Muscle of leg (tissue), 16 donors: ENCODE data around the gene C9orf43. TPM values are rescaled to one million over a fixed set of nuclear protein-coding genes. Genes with fewer than 3 reads are reported as not detected.
"Not testable (repeated sequence)": the region's sequence is repeated elsewhere in the genome, so short reads cannot be mapped to it uniquely, and the experiment has no call there.

ENCODE experiments used
- DNase-seq: peaks from one replicate; pipeline ENCODE4 v3.0.0; 2013
- H3K27ac ChIP-seq: one replicate; pipeline ENCODE4 v1.5.1; 2013; ENCODE audit warnings: mild to moderate bottlenecking, low read length, control low read depth
- H3K27me3 ChIP-seq: one replicate; pipeline ENCODE4 v1.6.1; 2013; ENCODE audit warnings: low read length; ENCODE audit not compliant: control insufficient read depth, insufficient read depth
- H3K36me3 ChIP-seq: one replicate; pipeline ENCODE4 v1.6.1; 2013; ENCODE audit warnings: low read length; ENCODE audit not compliant: control insufficient read depth, insufficient read depth
- H3K4me1 ChIP-seq: one replicate; pipeline ENCODE4 v1.6.1; 2013; ENCODE audit warnings: low read length; ENCODE audit not compliant: control insufficient read depth, insufficient read depth
- H3K4me3 ChIP-seq: one replicate; pipeline ENCODE4 v1.5.1; 2013; ENCODE audit warnings: low read length, control low read depth
- H3K9me3 ChIP-seq: replicated peaks from 2 replicates; pipeline ENCODE4 v1.6.1; 2013; ENCODE audit warnings: low read depth, low read length; ENCODE audit not compliant: control insufficient read depth
- WGBS: methylation state at CpG from one replicate; pipeline ENCODE4 v1.1.5; 2013; ENCODE audit warnings: missing lambda C conversion rate; ENCODE audit not compliant: insufficient coverage; 5-methylcytosine and 5-hydroxymethylcytosine counted together
- long read RNA-seq, 11 donors: transcript quantifications; one replicate each; lab custom pipeline, GENCODE V29; 2026
- polyA plus RNA-seq, 8 donors: library from polyadenylated mRNA; unstranded; fragments of 120-200 nt; gene quantifications; one replicate each; pipeline versions ENCODE4 v1.2.1 to v1.2.3, GENCODE V29; 2013; ENCODE audit warnings: inconsistent platforms in 1 of 8, low replicate concordance in 1 of 8; ENCODE audit not compliant: insufficient read length in 8 of 8, insufficient read depth in 1 of 8
- total RNA-seq: library from RNA; stranded (reverse); fragments of 120-200 nt; gene quantifications from one replicate; pipeline ENCODE4 v1.2.4, GENCODE V29; 2013

The C9orf43 gene
- total RNA-seq, result 0.22 TPM
- under 1 TPM; 0.19 to 0.46 (median 0.27) TPM for polyA plus RNA-seq
- long read RNA-seq, donor 1, result 0 reads
- long read RNA-seq, donor 2, result 0 reads
- long read RNA-seq, donor 3, result 0 reads
- long read RNA-seq, donor 4, result 0 reads
- long read RNA-seq, donor 5, result 0 reads
- long read RNA-seq, donor 6, result 0 reads
- long read RNA-seq, donor 7, result 0 reads
- long read RNA-seq, donor 8, result 0 reads
- long read RNA-seq, donor 9, result 0 reads
- long read RNA-seq, donor 10, partial matches to known transcripts, result 0 of 1 reads
- long read RNA-seq, donor 10, other reads (novel, unspliced or antisense), result 0 of 1 reads
- long read RNA-seq, donor 11, result 0 reads

DNA sequence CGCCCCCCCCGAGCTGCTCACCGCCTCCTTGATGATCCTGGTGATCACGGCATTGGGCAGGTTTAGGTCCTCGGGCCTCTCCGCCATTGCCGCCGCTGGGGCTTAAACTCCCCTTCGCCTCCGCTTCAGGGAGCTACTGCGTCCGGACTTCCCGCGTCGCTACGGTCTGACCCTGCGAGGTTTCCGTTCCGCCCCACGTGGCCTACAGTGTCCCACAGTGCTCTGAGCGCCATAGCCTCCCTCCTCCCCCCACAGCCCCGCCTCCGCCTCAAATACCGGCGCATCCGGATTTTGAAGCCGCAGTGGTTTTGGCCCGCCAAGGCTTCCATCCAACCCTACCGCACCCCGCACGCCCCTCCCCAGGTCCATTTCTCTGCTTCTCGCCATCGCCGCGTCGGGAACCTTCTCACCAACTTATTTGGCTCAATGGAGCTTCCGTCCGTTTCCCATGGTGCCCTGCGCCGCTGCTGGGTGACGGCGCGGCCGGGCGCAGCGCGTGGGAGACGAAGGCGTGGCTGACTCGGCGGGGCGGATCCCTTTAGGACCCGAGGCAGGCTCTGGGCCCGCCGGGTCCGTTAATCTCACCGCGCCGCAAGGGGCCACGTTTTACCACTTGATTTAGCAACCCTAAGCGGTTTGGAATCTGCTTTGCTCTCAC is at the start of gene C9orf43, which contains the start of gene POLE3:
Gene C9orf43 (plus strand): TSS at position 541 of the 658 bp plus-strand sequence. CDS start 2,747 bp downstream, outside the sequence.
Gene POLE3 (minus strand): TSS at position 469 of the 658 bp plus-strand sequence. CDS start 382 bp downstream, at position 87.
- WGBS, result under 1% methylated on average over 56 of the region's 61 CpGs
- Histone ChIP-seq H3K4me1 (peaks cover 14% of the 10 kb centered on the region), H3K27me3 (no peaks in the 10 kb centered on the region), H3K27ac (peak within 1 kb of the TSS; percentile 97), H3K36me3 (peaks cover 23% of the 10 kb centered on the region), H3K9me3 (no peaks in the 10 kb centered on the region), H3K4me3 (peak within 1 kb of the TSS; percentile 97)
- DNase-seq, result peak; percentile 98

DNA sequence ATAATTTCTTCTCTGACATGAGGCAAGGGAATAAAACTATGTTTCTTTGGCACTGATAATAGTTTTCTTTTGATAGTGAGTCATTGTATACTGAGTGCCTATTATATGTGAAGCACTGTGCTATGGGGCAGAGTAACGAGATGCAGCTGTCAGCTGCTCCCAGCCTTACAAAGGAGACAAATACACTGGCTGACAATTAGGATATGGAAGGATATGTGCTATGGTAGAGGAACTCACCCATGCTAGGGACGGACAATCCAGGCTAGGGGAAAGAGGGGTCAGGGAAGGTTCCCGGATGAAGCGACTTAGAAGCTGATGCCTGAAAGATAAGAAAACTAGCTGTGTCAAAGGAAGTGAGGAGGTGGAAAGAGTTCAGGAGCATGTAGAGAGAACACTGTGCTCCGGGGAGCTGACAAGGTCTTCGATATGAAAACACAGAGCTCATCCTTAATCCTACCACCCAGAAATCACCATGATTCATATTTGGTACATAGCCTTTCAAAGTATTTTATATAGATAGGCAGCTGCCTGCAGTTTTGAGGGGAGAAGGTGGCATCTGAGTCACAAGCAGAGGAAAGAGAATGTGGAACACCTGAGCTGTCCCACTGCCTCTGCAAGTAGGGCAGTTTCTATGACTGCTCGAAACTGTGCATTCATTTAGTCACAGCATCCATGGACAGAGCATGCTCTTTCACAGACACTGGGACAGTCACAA is 49.1 kb upstream of the C9orf43 start:
- H3K4me1 ChIP-seq, result no peaks in the 10 kb centered on the region

DNA sequence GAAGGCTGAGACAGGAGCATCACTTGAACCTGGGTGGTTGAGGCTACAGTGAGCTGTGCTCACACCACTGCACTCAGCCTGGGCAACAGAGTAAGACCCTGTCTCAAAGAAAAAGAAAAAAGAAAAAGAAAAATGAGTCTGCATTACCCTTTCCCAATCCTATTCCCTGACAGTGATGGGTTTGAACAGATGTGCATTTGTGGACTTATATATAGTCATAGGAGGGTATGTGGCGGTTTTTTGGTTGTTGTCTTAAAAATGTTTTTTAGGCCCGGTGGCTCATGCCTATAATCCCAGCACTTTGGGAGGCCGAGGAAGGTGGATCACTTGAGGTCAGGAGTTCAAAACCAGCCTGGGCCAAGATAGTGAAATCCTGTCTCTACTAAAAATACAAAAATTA is 47.2 kb upstream of the C9orf43 start:
- no peaks in the 10 kb centered on the region for H3K4me1 ChIP-seq
- H3K9me3 ChIP-seq, result no peaks in the 10 kb centered on the region
- H3K4me3 ChIP-seq, result no peak overlapping the region
- no peak overlapping the region for H3K27ac ChIP-seq
- 92% methylated on average over 2 of the region's 3 CpGs for WGBS
- DNase-seq, result no peak
- no peaks in the 10 kb centered on the region for H3K36me3 ChIP-seq
- no peaks in the 10 kb centered on the region for H3K27me3 ChIP-seq

More for the DNA sequence above, 49.1 kb upstream of the C9orf43 start:
- H3K27me3 ChIP-seq, result peaks cover 4% of the 10 kb centered on the region
- H3K4me3 ChIP-seq, result no peak overlapping the region
- H3K36me3 ChIP-seq, result no peaks in the 10 kb centered on the region
- no peak overlapping the region for H3K27ac ChIP-seq
- no peaks in the 10 kb centered on the region for H3K9me3 ChIP-seq
- WGBS, result 47% methylated on average over 5 of the region's 7 CpGs
- no peak for DNase-seq

DNA sequence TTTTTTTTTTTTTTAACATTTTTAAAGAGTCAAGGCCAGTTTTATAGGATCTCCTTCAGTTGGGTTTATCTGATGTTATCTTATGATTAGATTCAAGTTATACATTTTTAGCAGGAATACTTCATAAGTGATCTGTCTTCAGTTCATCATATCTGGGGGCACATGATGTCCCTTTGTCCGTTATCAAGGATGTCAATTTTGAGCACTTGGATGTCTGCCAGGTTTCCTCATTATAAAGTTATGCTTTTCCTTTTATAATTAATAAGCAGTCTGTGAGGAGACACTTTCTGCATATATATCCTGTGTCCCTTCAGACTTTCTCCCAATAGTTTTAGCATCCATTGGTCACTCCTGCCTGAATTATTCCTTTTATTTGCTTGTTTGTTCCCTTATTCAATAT is 45.6 kb upstream of the C9orf43 start:
- Histone ChIP-seq H3K4me3 (no peak overlapping the region), H3K27me3 (no peaks in the 10 kb centered on the region), H3K9me3 (no peaks in the 10 kb centered on the region), H3K27ac (no peak overlapping the region), H3K4me1 (peaks cover 7% of the 10 kb centered on the region), H3K36me3 (no peaks in the 10 kb centered on the region)
- DNase-seq, result no peak
- no CpG with 5 or more reads among the region's 1 CpG for WGBS

DNA sequence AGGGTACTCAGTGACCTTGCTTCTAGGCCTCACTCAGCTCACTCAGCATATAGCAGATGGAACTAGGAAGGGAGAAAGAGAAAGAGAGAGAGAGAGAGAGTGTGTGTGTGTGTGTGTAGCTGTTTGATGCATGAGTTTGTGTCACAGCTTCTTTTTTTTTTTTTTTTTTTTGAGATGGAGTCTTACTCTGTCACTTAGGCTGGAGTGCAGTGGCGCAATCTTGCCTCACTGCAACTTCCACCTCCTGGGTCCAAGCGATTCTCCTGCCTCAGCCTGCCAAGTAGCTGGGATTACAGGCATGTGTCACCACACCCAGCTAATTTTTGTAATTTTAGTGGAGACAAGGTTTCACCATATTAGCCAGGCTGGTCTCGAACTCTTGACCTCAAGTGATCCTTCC is 44.9 kb upstream of the C9orf43 start:
- not testable (repeated sequence) for H3K9me3 ChIP-seq, DNase-seq, H3K27me3 ChIP-seq, H3K4me3 ChIP-seq, H3K36me3 ChIP-seq, H3K27ac ChIP-seq, H3K4me1 ChIP-seq
- WGBS, result 67% methylated on average over 1 of the region's 3 CpGs

- Histone ChIP-seq H3K27me3 (no peaks in the 10 kb centered on the region), H3K9me3 (no peaks in the 10 kb centered on the region), H3K4me1 (peaks cover 8% of the 10 kb centered on the region), H3K27ac (no peak overlapping the region), H3K36me3 (peaks cover 7% of the 10 kb centered on the region), H3K4me3 (no peak overlapping the region)
- DNase-seq, result no peak
- 75% methylated on average over 3 of the region's 5 CpGs for WGBS
These were observed 42.1 kb upstream of the C9orf43 start for GRCh38 chr9:113368348-113368981.

DNA sequence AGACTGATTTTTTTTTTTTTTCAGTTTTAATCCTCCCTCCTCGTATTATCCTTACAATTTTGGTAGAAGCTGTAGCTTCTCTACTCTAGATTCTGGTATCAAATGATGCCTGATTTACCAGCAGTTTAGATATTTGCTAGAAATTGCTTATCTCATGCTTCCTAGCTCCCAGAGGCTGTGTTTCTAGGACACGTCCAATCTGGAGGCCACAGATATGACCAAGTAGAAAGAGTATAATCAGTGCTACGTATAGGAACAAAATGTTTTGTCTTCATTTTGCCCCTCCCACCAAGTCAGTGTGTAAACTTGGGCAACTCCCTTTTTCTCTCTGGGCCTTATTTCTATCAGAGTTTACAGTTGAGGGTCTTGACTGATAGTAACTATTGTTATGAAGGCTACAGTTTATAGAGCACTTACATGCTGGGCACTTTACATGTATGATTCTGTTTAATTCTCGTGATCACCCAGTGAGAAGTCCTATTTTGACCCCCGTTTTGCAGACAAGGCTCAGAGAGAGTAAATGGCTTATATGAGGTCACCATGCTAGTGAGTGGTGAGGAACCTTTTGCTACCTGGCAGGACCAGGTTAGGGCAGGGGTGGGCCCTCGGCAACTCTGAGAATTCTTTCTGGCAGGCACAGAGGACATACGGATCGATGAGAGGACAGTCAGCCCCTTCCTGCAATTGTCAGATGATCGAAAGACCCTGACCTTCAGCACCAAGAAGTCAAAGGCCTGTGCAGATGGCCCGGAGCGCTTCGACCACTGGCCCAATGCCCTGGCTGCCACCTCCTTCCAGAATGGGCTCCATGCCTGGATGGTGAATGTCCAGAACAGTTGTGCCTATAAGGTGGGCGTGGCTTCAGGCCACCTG is 41.3 kb upstream of the C9orf43 start:
- Histone ChIP-seq H3K27me3 (no peaks in the 10 kb centered on the region), H3K27ac (no peak overlapping the region), H3K36me3 (peaks cover 14% of the 10 kb centered on the region), H3K4me1 (peaks cover 8% of the 10 kb centered on the region), H3K4me3 (no peak overlapping the region), H3K9me3 (no peaks in the 10 kb centered on the region)
- DNase-seq, result peak; percentile 24
- 78% methylated on average over 10 of the region's 13 CpGs for WGBS

GRCh38 chr9:113369855-113370140 is 40.7 kb upstream of the C9orf43 start:
- Histone ChIP-seq H3K9me3 (no peaks in the 10 kb centered on the region), H3K4me3 (no peak overlapping the region), H3K4me1 (peaks cover 8% of the 10 kb centered on the region), H3K27me3 (no peaks in the 10 kb centered on the region), H3K27ac (no peak overlapping the region), H3K36me3 (peaks cover 14% of the 10 kb centered on the region)
- 75% methylated on average over 8 of the region's 11 CpGs for WGBS
- DNase-seq, result no peak

DNA sequence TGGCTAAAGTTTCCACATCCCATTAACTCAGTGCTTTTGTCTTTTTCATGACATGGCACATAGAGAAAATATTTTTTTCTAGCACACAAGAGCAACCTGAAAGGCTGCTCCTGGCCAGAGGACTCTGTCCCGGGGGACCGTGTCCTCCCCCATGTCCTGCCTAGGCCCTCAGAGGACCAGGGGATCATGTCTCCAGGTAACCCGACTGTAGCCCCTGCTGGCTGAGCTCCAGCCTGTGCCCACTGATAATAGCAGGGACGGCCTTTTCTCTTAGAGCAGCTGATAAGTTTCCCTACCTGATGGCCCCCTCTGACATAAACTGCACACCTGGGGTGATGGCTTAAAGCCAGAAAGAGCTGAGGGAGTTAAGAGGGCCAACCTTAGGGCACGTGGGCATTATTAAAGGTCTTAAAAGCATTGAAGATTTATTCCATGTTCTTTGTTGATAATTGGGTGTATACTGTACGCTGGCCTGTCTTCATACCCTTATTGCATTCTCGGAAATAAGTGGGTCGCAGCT is 39.7 kb upstream of the C9orf43 start:
- WGBS, result 84% methylated on average over 7 of the region's 8 CpGs
- Histone ChIP-seq H3K9me3 (no peaks in the 10 kb centered on the region), H3K27me3 (no peaks in the 10 kb centered on the region), H3K36me3 (peaks cover 16% of the 10 kb centered on the region), H3K4me1 (peaks cover 11% of the 10 kb centered on the region), H3K27ac (no peak overlapping the region), H3K4me3 (no peak overlapping the region)
- no peak for DNase-seq
